Testis (tissue), 3 donors: ENCODE measurements around the gene LDLRAD4. TPM values are rescaled to one million over a fixed set of nuclear protein-coding genes. Genes with fewer than 3 reads are reported as not detected.

Experiments used
- DNase-seq: peaks from one replicate; pipeline ENCODE4 v3.0.0-alpha.2; 2019
- H3K27ac ChIP-seq, 2 donors: fragments of 200-600 bp; sonication (generic); one replicate each; pipeline ENCODE4 v1.5.1; 2019
- H3K27me3 ChIP-seq: fragments of 200-600 bp; sonication (generic); one replicate; pipeline ENCODE4 v1.5.1; 2019
- H3K36me3 ChIP-seq: fragments of 200-600 bp; sonication (generic); one replicate; pipeline ENCODE4 v1.5.1; 2017; ENCODE audit warnings: low read depth; ENCODE audit errors: missing control alignments
- H3K4me1 ChIP-seq: fragments of 200-600 bp; sonication (generic); one replicate; pipeline ENCODE4 v1.5.1; 2019
- H3K4me3 ChIP-seq, 2 donors: fragments of 200-600 bp; sonication (generic); one replicate each; pipeline ENCODE4 v1.5.1; 2017 to 2019
- H3K9me3 ChIP-seq: fragments of 200-600 bp; sonication (generic); one replicate; pipeline ENCODE4 v1.5.1; 2017
- CTCF ChIP-seq, 3 experiments: fragments of 450-650 bp in 2 of 3; fragments of 200-600 bp in 1 of 3; sonication (generic) in 1 of 3; IDR thresholded peaks; one replicate each; pipeline ENCODE4 v1.5.1; 2016 to 2019; ENCODE audit warnings: antibody characterized with exemption in 3 of 3, mild to moderate bottlenecking in 2 of 3, moderate library complexity in 1 of 3
- POLR2A ChIP-seq: fragments of 450-650 bp; IDR thresholded peaks from one replicate; pipeline ENCODE4 v1.6.1; 2017; ENCODE audit warnings: antibody characterized with exemption, mild to moderate bottlenecking, moderate library complexity
- WGBS, 2 donors: methylation state at CpG; one replicate each; pipeline ENCODE4 v1.1.5; 2018; 5-methylcytosine and 5-hydroxymethylcytosine counted together
- intact Hi-C: fragments of 100-400 bp; cut with DNase I; formaldehyde crosslinking; loops from one replicate; pipeline ENCODE4 v1.15.1; 2023; ENCODE audit warnings: low total_unique reads
- polyA plus RNA-seq: library from polyadenylated mRNA; stranded (reverse); fragments of 350-450 nt; fragmentation: Illumina TruSeq; extraction: RNeasy Lipid Tissue Mini Kit (QIAGEN cat#74804); gene quantifications from one replicate; pipeline ENCODE4 v1.2.3, GENCODE V29; 2014; ENCODE audit warnings: low read depth, low replicate concordance; ENCODE audit not compliant: insufficient read depth
- total RNA-seq, 2 donors: library from RNA; depleted of rRNA; stranded (reverse); fragments of >200 nt; gene quantifications; one replicate each; pipeline ENCODE4 v1.2.3, GENCODE V29; 2016

The LDLRAD4 gene
- total and polyA plus RNA-seq, 3 donors from 2014 or later, result 22.0 to 42.2 (median 25.9) TPM

GRCh38 chr18:13240060-13240725 lies 21.6 kb downstream of the LDLRAD4 start:
- no peaks in the 10 kb centered on the region for H3K4me1 ChIP-seq
- H3K4me3 ChIP-seq, result no peak overlapping the region
- DNase-seq, result no peak
- TF ChIP-seq CTCF (IDR thresholded peaks at IDR 0.05), result no peak
- H3K9me3 ChIP-seq, result no peaks in the 10 kb centered on the region
- intact Hi-C loops, result no loop called here
- WGBS, 2 donors, result 92 to 93% methylated on average over 15 of the region's 15 CpGs
- H3K27me3 ChIP-seq, result no peaks in the 10 kb centered on the region
- no peak overlapping the region for H3K27ac ChIP-seq
- no peaks in the 10 kb centered on the region for H3K36me3 ChIP-seq

GRCh38 chr18:13241083-13241892 lies 22.7 kb downstream of the LDLRAD4 start:
- Histone ChIP-seq H3K9me3 (no peaks in the 10 kb centered on the region), H3K4me3 (no peak overlapping the region), H3K27ac (no peak overlapping the region), H3K4me1 (no peaks in the 10 kb centered on the region), H3K36me3 (no peaks in the 10 kb centered on the region), H3K27me3 (no peaks in the 10 kb centered on the region)
- TF ChIP-seq POLR2A (no peak), CTCF (IDR thresholded peaks at IDR 0.05) (no peak)
- intact Hi-C loops, result no loop called here
- no peak for DNase-seq
- 93% methylated on average over 28 to 31 of the region's 31 CpGs for WGBS, 2 donors

- no peaks in the 10 kb centered on the region for H3K4me1 ChIP-seq
- intact Hi-C loops, result no loop called here
- H3K4me3 ChIP-seq, result no peak overlapping the region
- TF ChIP-seq POLR2A (no peak), CTCF (IDR thresholded peaks at IDR 0.05) (no peak)
- no peaks in the 10 kb centered on the region for H3K9me3 ChIP-seq
- H3K27me3 ChIP-seq, result no peaks in the 10 kb centered on the region
- H3K27ac ChIP-seq, result no peak overlapping the region
- DNase-seq, result no peak
- H3K36me3 ChIP-seq, result no peaks in the 10 kb centered on the region
- WGBS, 2 donors, result 95 to 96% methylated on average over 13 of the region's 13 CpGs
Observed at GRCh38 chr18:13241893-13242175, 23.3 kb downstream of the LDLRAD4 start.

- WGBS, 2 donors, result 97 to 99% methylated on average over 5 of the region's 5 CpGs
Observed at GRCh38 chr18:13242797-13243196, 24.2 kb downstream of the LDLRAD4 start.

More at GRCh38 chr18:13242797-13243196, 24.2 kb downstream of the LDLRAD4 start:
- no peak for DNase-seq
- Histone ChIP-seq H3K36me3 (no peaks in the 10 kb centered on the region), H3K4me1 (no peaks in the 10 kb centered on the region), H3K4me3 (no peak overlapping the region), H3K27me3 (no peaks in the 10 kb centered on the region), H3K27ac (no peak overlapping the region), H3K9me3 (no peaks in the 10 kb centered on the region)
- intact Hi-C loops, result no loop called here
- TF ChIP-seq CTCF (IDR thresholded peaks at IDR 0.05) (no peak), POLR2A (no peak)
